SK-MEL-5 (cell line): Measurements from ENCODE around the gene SND1. TPM values are rescaled to one million over a fixed set of nuclear protein-coding genes. Genes with fewer than 3 reads are reported as not detected.

Source experiments
- DNase-seq: peaks from one replicate; pipeline ENCODE4 v3.0.0-alpha.2; 2016; ENCODE audit warnings: low read depth, low spot score
- in situ Hi-C: cut with HindIII; loops from 2 replicates; pipeline ENCODE4 v1.10.0; 2016; ENCODE audit warnings: low sequenced_read_pairs, high pct_unique_total_duplicates, low pct_unique_long_range_greater_than_20kb
- total RNA-seq: library from RNA; depleted of rRNA; stranded (reverse); fragments of >200 nt; shearing (Covaris generic); gene quantifications from 2 replicates; pipeline ENCODE4 v1.2.3, GENCODE V29; 2014

Gene SND1
- total RNA-seq, 1 experiment from 2014 or later: 263 TPM

GRCh38 chr7:127909424-127910152 lies 257.6 kb downstream of the SND1 start:
- in situ Hi-C loops: no loop called here
- no peak for DNase-seq

GRCh38 chr7:127910670-127911069 lies 258.7 kb downstream of the SND1 start:
- in situ Hi-C loops: no loop called here
- no peak for DNase-seq

- in situ Hi-C loops: no loop called here
- no peak for DNase-seq
These were observed 260.0 kb downstream of the SND1 start for GRCh38 chr7:127911968-127912511.

- in situ Hi-C loops: no loop called here
These were observed 260.9 kb downstream of the SND1 start for GRCh38 chr7:127912901-127913300.

GRCh38 chr7:127913686-127914085 lies 261.7 kb downstream of the SND1 start:
- DNase-seq: no peak
- in situ Hi-C loops: no loop called here

More at GRCh38 chr7:127912901-127913300, 260.9 kb downstream of the SND1 start:
- no peak for DNase-seq

GRCh38 chr7:127914693-127915092 lies 262.7 kb downstream of the SND1 start:
- no peak for DNase-seq
- in situ Hi-C loops: no loop called here

GRCh38 chr7:127916735-127917134 lies 264.7 kb downstream of the SND1 start:
- DNase-seq: no peak
- in situ Hi-C loops: no loop called here

- no peak for DNase-seq
- in situ Hi-C loops: no loop called here
These were observed 266.1 kb downstream of the SND1 start for GRCh38 chr7:127918130-127918529.

- in situ Hi-C loops: no loop called here
- DNase-seq: peak; percentile 43
These were observed 268.9 kb downstream of the SND1 start for GRCh38 chr7:127920787-127921438.

GRCh38 chr7:127922656-127923055 lies 270.7 kb downstream of the SND1 start:
- no peak for DNase-seq

GRCh38 chr7:127924874-127925273 lies 272.9 kb downstream of the SND1 start:
- in situ Hi-C loops: no loop called here
- no peak for DNase-seq

More at GRCh38 chr7:127922656-127923055, 270.7 kb downstream of the SND1 start:
- in situ Hi-C loops: no loop called here

- in situ Hi-C loops: no loop called here
- DNase-seq: peak; percentile 42
These were observed 275.3 kb downstream of the SND1 start for GRCh38 chr7:127927348-127927696.

- in situ Hi-C loops: no loop called here
- no peak for DNase-seq
These were observed 276.2 kb downstream of the SND1 start for GRCh38 chr7:127928222-127928621.

GRCh38 chr7:127928852-127929251 lies 276.9 kb downstream of the SND1 start:
- in situ Hi-C loops: no loop called here
- DNase-seq: no peak

- in situ Hi-C loops: no loop called here
These were observed 278.6 kb downstream of the SND1 start for GRCh38 chr7:127930341-127931328.

GRCh38 chr7:127932076-127932475 lies 280.1 kb downstream of the SND1 start:
- no peak for DNase-seq
- in situ Hi-C loops: no loop called here

More at GRCh38 chr7:127930341-127931328, 278.6 kb downstream of the SND1 start:
- no peak for DNase-seq

GRCh38 chr7:127932496-127932895 lies 280.5 kb downstream of the SND1 start:
- in situ Hi-C loops: no loop called here
- DNase-seq: no peak

GRCh38 chr7:127933146-127933545 lies 281.2 kb downstream of the SND1 start:
- in situ Hi-C loops: no loop called here
- no peak for DNase-seq
